Measurements from ENCODE around the gene SHMT2. TPM values are rescaled to one million over a fixed set of nuclear protein-coding genes. Genes with fewer than 3 reads are reported as not detected.
"Not testable (repeated sequence)": the region's sequence is repeated elsewhere in the genome, so short reads cannot be mapped to it uniquely, and the experiment has no call there.

Gene SHMT2
- total RNA-seq, 1 experiment from 2014 or later = 160 TPM

DNA sequence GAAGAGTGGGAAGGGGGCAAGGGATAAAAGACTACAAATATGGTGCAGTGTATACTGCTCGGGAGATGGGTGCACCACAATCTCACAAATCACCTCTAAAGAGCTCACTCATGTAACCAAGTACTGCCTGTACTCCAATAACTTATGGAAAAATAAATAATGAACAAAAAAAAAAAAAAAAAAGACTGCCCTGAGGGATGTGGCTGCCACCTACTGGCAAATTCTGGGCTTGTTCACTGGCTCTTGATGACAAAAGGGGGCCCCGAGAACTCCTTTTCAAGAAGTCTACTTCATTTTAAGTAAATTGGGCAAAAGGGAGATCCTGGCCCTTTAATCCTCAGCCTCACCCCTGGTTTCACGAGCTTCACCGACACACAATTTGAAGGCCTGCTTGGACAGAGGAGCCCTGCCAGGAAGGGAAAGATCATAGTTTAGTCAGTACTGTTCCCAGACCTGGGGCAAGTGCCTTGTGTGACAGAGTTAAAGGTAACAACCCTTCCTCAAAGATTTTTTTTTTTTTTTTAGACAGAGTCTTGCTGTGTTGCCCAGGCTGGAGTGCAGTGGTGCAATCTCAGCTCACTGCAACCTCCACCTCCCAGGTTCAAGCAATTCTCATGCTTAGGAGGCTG is 47.5 kb downstream of the SHMT2 start:
- in situ Hi-C loops (cut with HindIII; ENCODE audit: low sequenced_read_pairs) = no loop called here
- peak; percentile 43 for DNase-seq (ENCODE audit: low spot score)

DNA sequence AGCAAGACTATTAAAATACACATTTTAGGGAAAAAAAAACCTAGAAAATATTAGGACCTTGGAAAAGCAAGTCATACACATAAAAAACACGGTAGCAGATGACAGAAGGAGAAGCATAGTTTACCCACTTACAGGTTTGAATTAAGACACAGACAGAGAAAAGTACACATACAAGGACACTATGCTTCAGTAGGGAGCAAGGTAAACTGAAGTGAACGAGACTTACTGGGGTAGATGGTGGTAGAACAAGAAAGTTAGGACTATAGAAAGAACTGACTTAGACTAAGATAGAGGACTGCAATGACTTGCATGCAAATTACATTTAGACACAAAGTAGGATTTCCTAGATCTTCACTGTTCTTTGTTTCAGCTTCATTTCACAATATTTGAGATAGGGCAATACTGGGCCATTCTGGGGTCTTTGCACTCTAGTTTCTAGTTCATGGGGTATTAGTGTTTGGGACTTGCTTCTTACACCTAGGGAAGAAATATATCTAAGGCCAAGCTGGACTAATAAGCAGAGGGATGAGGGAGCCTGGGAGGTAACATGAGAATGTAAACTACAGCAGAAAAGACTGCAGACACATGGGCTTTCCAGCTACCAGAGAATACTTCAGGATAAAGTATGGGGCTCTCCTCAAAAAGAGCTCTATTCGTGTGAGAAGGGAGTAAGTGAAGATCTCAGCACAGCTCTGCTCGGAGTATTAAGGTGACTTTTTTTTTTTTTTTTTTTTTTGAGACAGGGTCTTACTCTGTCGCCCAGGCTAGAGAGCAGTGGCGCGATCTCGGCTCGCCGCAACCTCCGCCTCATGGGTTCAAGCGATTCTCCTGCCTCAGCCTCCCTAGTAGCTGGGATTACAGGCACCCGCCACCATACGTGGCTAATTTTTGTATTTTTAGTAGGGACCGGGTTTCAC is 49.2 kb downstream of the SHMT2 start:
- in situ Hi-C loops (cut with HindIII; ENCODE audit: low sequenced_read_pairs) = no loop called here
- DNase-seq (ENCODE audit: low spot score) = no peak

DNA sequence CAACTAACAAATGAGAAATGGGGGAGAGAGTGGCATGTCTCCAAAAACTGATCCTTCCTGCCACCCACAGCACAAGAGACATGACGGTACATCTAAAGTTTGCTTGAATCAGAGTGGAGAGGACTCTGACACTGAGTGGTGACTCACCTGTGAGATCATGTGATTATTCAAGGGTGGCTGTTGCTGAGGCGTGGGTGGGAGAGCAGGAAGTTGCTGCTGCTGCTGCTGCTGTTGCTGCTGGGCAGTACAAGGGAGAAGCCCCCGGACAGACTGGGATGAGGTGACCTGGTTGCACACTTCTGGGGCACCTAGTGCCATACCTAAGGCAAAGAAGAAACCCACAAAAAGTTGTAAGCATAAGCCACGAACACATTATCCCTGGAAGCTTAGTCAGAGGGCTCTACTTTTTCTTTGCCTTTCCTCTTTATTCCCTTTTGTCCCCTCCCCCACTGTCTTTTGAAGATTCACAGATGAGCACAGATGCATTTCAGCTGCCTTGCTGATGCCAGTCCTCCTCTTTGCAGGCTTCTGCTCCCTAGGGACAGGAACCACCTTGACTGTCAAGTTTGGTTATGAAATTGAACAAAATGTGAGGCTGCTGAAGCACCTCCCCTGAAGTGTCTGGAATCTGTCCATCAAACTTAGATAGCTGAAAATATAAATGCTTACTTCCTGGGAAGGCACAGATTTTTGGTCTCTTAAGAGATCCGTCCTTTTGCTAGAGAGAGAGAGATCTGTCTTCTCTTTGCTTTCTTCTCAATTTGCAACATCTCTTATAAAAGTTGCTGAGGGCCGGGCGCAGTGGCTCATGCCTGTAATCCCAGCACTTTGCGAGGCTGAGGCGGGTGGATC is 50.9 kb downstream of the SHMT2 start:
- no peak for DNase-seq (ENCODE audit: low spot score)
- in situ Hi-C loops (cut with HindIII; ENCODE audit: low sequenced_read_pairs) = no loop called here

DNA sequence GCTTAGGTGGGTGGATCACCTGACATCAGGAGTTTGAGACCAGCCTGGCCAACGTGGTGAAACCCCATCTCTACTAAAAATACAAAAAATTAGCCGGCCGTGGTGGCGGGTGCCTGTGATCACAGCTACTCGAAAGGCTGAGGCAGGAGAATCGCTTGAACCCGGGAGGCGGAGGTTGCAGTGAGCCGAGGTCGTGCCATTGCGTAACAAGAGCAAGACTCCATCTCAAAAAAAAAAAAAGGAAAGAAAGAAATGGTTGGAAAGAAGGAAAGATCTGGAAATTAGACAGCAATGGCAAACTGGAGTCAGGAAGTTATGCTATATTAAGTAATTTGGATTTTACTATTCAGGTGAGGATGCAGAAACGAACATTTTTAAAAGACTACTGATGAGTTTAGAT is 52.6 kb downstream of the SHMT2 start:
- in situ Hi-C loops (cut with HindIII; ENCODE audit: low sequenced_read_pairs); DNase-seq (ENCODE audit: low spot score): not testable (repeated sequence)

Other genes with a start within 250 kb of the SHMT2 start
- 5.3 and 9.1 TPM in 2 replicates for gene ZBTB39, start 223.2 kb upstream of the SHMT2 start, total RNA-seq (2014; rRNA removed; shearing (Covaris generic))
- 0.85 TPM in 1 of 2 replicates, not detected in the other for gene TAC3, start 213.2 kb upstream of the SHMT2 start, total RNA-seq (2014; rRNA removed; shearing (Covaris generic))
- gene MYO1A, start 179.6 kb upstream of the SHMT2 start, total RNA-seq (2014; rRNA removed; shearing (Covaris generic)) = 1.6 TPM in 1 of 2 replicates, not detected in the other
- gene NEMP1, start 150.9 kb upstream of the SHMT2 start, total RNA-seq (2014; rRNA removed; shearing (Covaris generic)) = 17.4 and 23.9 TPM in 2 replicates
- gene NAB2, start 140.6 kb upstream of the SHMT2 start, total RNA-seq (2014; rRNA removed; shearing (Covaris generic)) = 44.2 TPM in 2 replicates
- gene STAT6, start 118.3 kb upstream of the SHMT2 start, total RNA-seq (2014; rRNA removed; shearing (Covaris generic)) = 62.6 and 64.9 TPM in 2 replicates
- 19.3 and 25.1 TPM in 2 replicates for gene LRP1, start 101.2 kb upstream of the SHMT2 start, total RNA-seq (2014; rRNA removed; shearing (Covaris generic))
- not detected in 2 replicates for gene LRP1-AS, start 82.1 kb upstream of the SHMT2 start, total RNA-seq (2014; rRNA removed; shearing (Covaris generic))
- gene NXPH4, start 12.9 kb upstream of the SHMT2 start, total RNA-seq (2014; rRNA removed; shearing (Covaris generic)) = 0.49 TPM in 1 of 2 replicates, not detected in the other
- gene STAC3, start 21.5 kb downstream of the SHMT2 start, total RNA-seq (2014; rRNA removed; shearing (Covaris generic)) = 0.14 TPM in 1 of 2 replicates, not detected in the other
- 6.3 and 8.9 TPM in 2 replicates for gene R3HDM2, start 201.3 kb downstream of the SHMT2 start, total RNA-seq (2014; rRNA removed; shearing (Covaris generic))
- not detected in 2 replicates for gene INHBC, start 205.1 kb downstream of the SHMT2 start, total RNA-seq (2014; rRNA removed; shearing (Covaris generic))
- 0.43 and 0.78 TPM in 2 replicates for gene INHBE, start 225.6 kb downstream of the SHMT2 start, total RNA-seq (2014; rRNA removed; shearing (Covaris generic))
- gene GLI1, start 230.1 kb downstream of the SHMT2 start, total RNA-seq (2014; rRNA removed; shearing (Covaris generic)) = 4.7 and 6.4 TPM in 2 replicates

Measured in G401 (cell line).